Measurements from ENCODE around the gene CCDC27.

GRCh38 chr1:3707939-3708328, 44.3 kb upstream of the CCDC27 start:
- TF ChIP-seq, protein P1, sequence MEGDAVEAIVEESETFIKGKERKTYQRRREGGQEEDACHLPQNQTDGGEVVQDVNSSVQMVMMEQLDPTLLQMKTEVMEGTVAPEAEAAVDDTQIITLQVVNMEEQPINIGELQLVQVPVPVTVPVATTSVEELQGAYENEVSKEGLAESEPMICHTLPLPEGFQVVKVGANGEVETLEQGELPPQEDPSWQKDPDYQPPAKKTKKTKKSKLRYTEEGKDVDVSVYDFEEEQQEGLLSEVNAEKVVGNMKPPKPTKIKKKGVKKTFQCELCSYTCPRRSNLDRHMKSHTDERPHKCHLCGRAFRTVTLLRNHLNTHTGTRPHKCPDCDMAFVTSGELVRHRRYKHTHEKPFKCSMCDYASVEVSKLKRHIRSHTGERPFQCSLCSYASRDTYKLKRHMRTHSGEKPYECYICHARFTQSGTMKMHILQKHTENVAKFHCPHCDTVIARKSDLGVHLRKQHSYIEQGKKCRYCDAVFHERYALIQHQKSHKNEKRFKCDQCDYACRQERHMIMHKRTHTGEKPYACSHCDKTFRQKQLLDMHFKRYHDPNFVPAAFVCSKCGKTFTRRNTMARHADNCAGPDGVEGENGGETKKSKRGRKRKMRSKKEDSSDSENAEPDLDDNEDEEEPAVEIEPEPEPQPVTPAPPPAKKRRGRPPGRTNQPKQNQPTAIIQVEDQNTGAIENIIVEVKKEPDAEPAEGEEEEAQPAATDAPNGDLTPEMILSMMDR (IDR thresholded peaks at IDR 0.05), result no peak
- TF ChIP-seq FOXJ3 (CRISPR knock-in tag; IDR thresholded peaks at IDR 0.05; ENCODE audit: borderline replicate concordance) (no peak), PRDM15 (CRISPR knock-in tag; IDR thresholded peaks at IDR 0.05) (no peak), JUN (CRISPR knock-in tag; IDR thresholded peaks at IDR 0.05) (no peak), NR2C2 (CRISPR knock-in tag; IDR thresholded peaks at IDR 0.05) (no peak)
